Measurements from ENCODE around the gene CKB. TPM values are rescaled to one million over a fixed set of nuclear protein-coding genes. Genes with fewer than 3 reads are reported as not detected.
"Not testable (repeated sequence)": the region's sequence is repeated elsewhere in the genome, so short reads cannot be mapped to it uniquely, and the experiment has no call there.

The CKB gene
- total and polyA plus RNA-seq, 2 donors (not counting 1 experiment from before 2014, with no cell fraction given) = 3.1 to 4.7 TPM

GRCh38 chr14:103526247-103526913 is 3.8 kb upstream of the CKB start:
- Mint-ChIP-seq H3K27ac (peak overlapping the region; percentile 41), H3K4me3 (no peak overlapping the region), H3K4me1 (peaks cover 51% of the 10 kb centered on the region), H3K9me3 (ENCODE audit: insufficient read depth) (no peaks in the 10 kb centered on the region), H3K27me3 (peaks cover 3% of the 10 kb centered on the region)
- H4K20me1 ChIP-seq (ENCODE audit: control insufficient read depth, insufficient read depth, low read length, poor library complexity, severe bottlenecking) = peaks cover 21% of the 10 kb centered on the region
- no peak overlapping the region for H3K4me3 ChIP-seq (ENCODE audit: control extremely low read depth in 1 of 5, extremely low read depth in 1 of 5, insufficient read depth in 1 of 5, low read depth in 2 of 5, low read length in 4 of 5)
- H3K4me1 ChIP-seq (ENCODE audit: control insufficient read depth in 2 of 2, insufficient read depth in 2 of 2, low read length in 2 of 2) = peaks cover 43 to 57% of the 10 kb centered on the region in 2 donors
- ChIA-PET POLR2A (interaction anchor here (1.4 kb wide), 1 partner anchor 36 kb away, joined by 4 read pairs; the partner anchor contains the start of gene BAG5), CTCF (interaction anchor here (0.6 to 6.2 kb wide), 5 partner anchors 8 to 133 kb away, joined by 3 to 42 read pairs (median 5); partner anchors contain the start of gene BAG5)
- ATAC-seq (ENCODE audit: low read depth) (no peak), DNase-seq (no peak)
- peaks cover 23% of the 10 kb centered on the region for H3K79me2 ChIP-seq (ENCODE audit: control insufficient read depth, insufficient read depth, low read length)
- H3K27me3 ChIP-seq (replicated peaks in 1 of 4; ENCODE audit: control extremely low read depth in 1 of 4, control insufficient read depth in 3 of 4, insufficient read depth in 4 of 4, low read length in 3 of 4) = peaks cover 0 to 18% (median 6%) of the 10 kb centered on the region in 4 experiments
- H3K36me3 ChIP-seq (replicated peaks in 1 of 2; ENCODE audit: control extremely low read depth in 1 of 2, control insufficient read depth in 1 of 2, extremely low read depth in 1 of 2, insufficient read depth in 2 of 2, low read length in 1 of 2) = peaks cover 0 to 5% of the 10 kb centered on the region in 2 experiments
- WGBS (ENCODE audit: insufficient coverage) = 73% methylated on average over 8 of the region's 8 CpGs
- intact Hi-C loops (cut with micrococcal nuclease) = loop anchor here (5.0 kb wide), 1 partner anchor 934 kb away; the partner anchor contains the start of gene RCOR1
- H3K4me2 ChIP-seq (replicated peaks; ENCODE audit: low read depth, low read length, poor library complexity, severe bottlenecking) = no peak overlapping the region
- no peak overlapping the region for H3K27ac ChIP-seq (ENCODE audit: low read length in 2 of 2)
- H3K9me3 ChIP-seq (ENCODE audit: control extremely low read depth in 1 of 3, control insufficient read depth in 2 of 3, insufficient read depth in 1 of 3, low read length in 2 of 3) = peaks cover 0 to 10% (median 0%) of the 10 kb centered on the region in 3 donors
- TF ChIP-seq CTCF (IDR thresholded peaks at IDR 0.05) (no peak), EZH2 (IDR thresholded peaks at IDR 0.05; ENCODE audit: borderline replicate concordance, insufficient read depth, low read depth, low read length, poor library complexity, severe bottlenecking) (no peak)
- no peak overlapping the region for H2AFZ ChIP-seq (ENCODE audit: insufficient read depth, low read depth, low read length, poor library complexity, severe bottlenecking)
- H3K9ac ChIP-seq (ENCODE audit: low read length) = no peak overlapping the region

- H3K27me3 Mint-ChIP-seq; H3K27ac ChIP-seq (ENCODE audit: low read length in 2 of 2); H3K4me3 Mint-ChIP-seq; H3K9me3 Mint-ChIP-seq (ENCODE audit: insufficient read depth); H3K4me3 ChIP-seq (ENCODE audit: control extremely low read depth in 1 of 5, extremely low read depth in 1 of 5, insufficient read depth in 1 of 5, low read depth in 2 of 5, low read length in 4 of 5); DNase-seq; H2AFZ ChIP-seq (ENCODE audit: insufficient read depth, low read depth, low read length, poor library complexity, severe bottlenecking); H3K4me2 ChIP-seq (replicated peaks; ENCODE audit: low read depth, low read length, poor library complexity, severe bottlenecking); H3K9ac ChIP-seq (ENCODE audit: low read length); ATAC-seq (ENCODE audit: low read depth); POLR2A ChIA-PET; H3K36me3 ChIP-seq (replicated peaks in 1 of 2; ENCODE audit: control extremely low read depth in 1 of 2, control insufficient read depth in 1 of 2, extremely low read depth in 1 of 2, insufficient read depth in 2 of 2, low read length in 1 of 2): not testable (repeated sequence)
- peaks cover 16% of the 10 kb centered on the region for H3K79me2 ChIP-seq (ENCODE audit: control insufficient read depth, insufficient read depth, low read length)
- 85% methylated on average over 16 of the region's 17 CpGs for WGBS (ENCODE audit: insufficient coverage)
- H4K20me1 ChIP-seq (ENCODE audit: control insufficient read depth, insufficient read depth, low read length, poor library complexity, severe bottlenecking) = peaks cover 14% of the 10 kb centered on the region
- H3K27me3 ChIP-seq (replicated peaks in 1 of 4; ENCODE audit: control extremely low read depth in 1 of 4, control insufficient read depth in 3 of 4, insufficient read depth in 4 of 4, low read length in 3 of 4) = peaks cover 0 to 24% (median 8%) of the 10 kb centered on the region in 4 experiments
- Mint-ChIP-seq H3K27ac (peak overlapping the region; percentile 41), H3K4me1 (peaks cover 47% of the 10 kb centered on the region)
- CTCF ChIA-PET = interaction anchor here (5.8 kb wide), 1 partner anchor 7 kb away, joined by 42 read pairs; no protein-coding TSS in a partner anchor
- intact Hi-C loops (cut with micrococcal nuclease) = loop anchor here (5.0 kb wide), 1 partner anchor 933 kb away; the partner anchor contains the start of gene RCOR1
- peaks cover 46 to 57% of the 10 kb centered on the region in 2 donors for H3K4me1 ChIP-seq (ENCODE audit: control insufficient read depth in 2 of 2, insufficient read depth in 2 of 2, low read length in 2 of 2)
- H3K9me3 ChIP-seq (ENCODE audit: control extremely low read depth in 1 of 3, control insufficient read depth in 2 of 3, insufficient read depth in 1 of 3, low read length in 2 of 3) = peaks cover 0 to 10% (median 0%) of the 10 kb centered on the region in 3 donors
Measured at GRCh38 chr14:103525430-103526246, 3.0 kb upstream of the CKB start.
